A549 (cell line): Measurements from ENCODE around the gene NMNAT2. TPM values are rescaled to one million over a fixed set of nuclear protein-coding genes. Genes with fewer than 3 reads are reported as not detected.

Experiments
- ATAC-seq, 2 experiments: fragments of 200-7000 bp in 1 of 2; fragments of >200 bp in 1 of 2; cut with Nextera tagmentation in 1 of 2; cut with Tn5 transposase in 1 of 2; 3 replicates each; pipeline versions ENCODE4 v1.8.0 to v1.9.1; 2018 to 2020; ENCODE audit warnings: mild to moderate bottlenecking in 1 of 2, moderate library complexity in 1 of 2
- CTCF ChIA-PET: fragments of 300-600 bp; sonication (Branson Sonifier 250); formaldehyde crosslinking; extraction: SDS; loops from one replicate; lab custom pipeline; 2021; ENCODE audit warnings: antibody characterized with exemption, inconsistent platforms; lab: Yijun Ruan, JAX
- POLR2A ChIA-PET: fragments of 350-600 bp; formaldehyde crosslinking; extraction: SDS; loops from one replicate; lab custom pipeline; 2021; ENCODE audit warnings: antibody characterized with exemption, inconsistent platforms; lab: Yijun Ruan, JAX
- DNase-seq, 2 experiments: peaks; one replicate each; pipeline versions ENCODE4 v3.0.0 to v3.0.0-alpha.2; 2011 to 2016; ENCODE audit warnings: low read depth in 1 of 2, low spot score in 1 of 2
- FAIRE-seq: peaks from 2 replicates; lab custom pipeline; 2011; peaks lifted over from hg19 to GRCh38; lab: Jason Lieb, UNC
- H3K27ac ChIP-seq, 2 experiments: fragments of >200 bp; sonication (Bioruptor Twin); formaldehyde crosslinking; 3 replicates each; pipeline ENCODE4 v1.5.1; 2016 to 2017
- H3K4me1 ChIP-seq: fragments of >200 bp; sonication (Bioruptor Twin); formaldehyde crosslinking; 3 replicates; pipeline ENCODE4 v1.6.1; 2016
- H3K4me2 ChIP-seq: fragments of >200 bp; sonication (Bioruptor Twin); formaldehyde crosslinking; 3 replicates; pipeline ENCODE4 v1.6.1; 2016
- H3K4me3 ChIP-seq: fragments of >200 bp; sonication (Bioruptor Twin); formaldehyde crosslinking; 3 replicates; pipeline ENCODE4 v1.5.1; 2016
- H3K9me3 ChIP-seq: fragments of >200 bp; sonication (Bioruptor Twin); formaldehyde crosslinking; 3 replicates; pipeline ENCODE4 v1.6.1; 2016
- BCL3 ChIP-seq: fragments of >200 bp; sonication (Bioruptor Twin); formaldehyde crosslinking; IDR thresholded peaks from 3 replicates; pipeline ENCODE4 v1.6.1; 2016
- CHD4 ChIP-seq: fragments of 200-600 bp; sonication (generic); IDR thresholded peaks from 2 replicates; pipeline ENCODE4 v1.6.1; 2016; ENCODE audit warnings: antibody characterized with exemption, mild to moderate bottlenecking, borderline replicate concordance
- EHMT2 ChIP-seq: fragments of 200-600 bp; sonication (generic); IDR thresholded peaks from 2 replicates; pipeline ENCODE4 v1.6.1; 2016; ENCODE audit warnings: antibody characterized with exemption, low read depth, mild to moderate bottlenecking, moderate library complexity
- EP300 ChIP-seq, 2 experiments: fragments of >200 bp; sonication (Bioruptor Twin); formaldehyde crosslinking; IDR thresholded peaks; 2 replicates in 1 of 2; 3 replicates in 1 of 2; pipeline ENCODE4 v1.6.1; 2016 to 2017
- FOSB ChIP-seq: fragments of 250-450 bp; sonication (Bioruptor Pico); IDR thresholded peaks from 2 replicates; pipeline ENCODE4 v1.5.0; 2020; ENCODE audit warnings: mild to moderate bottlenecking, moderate library complexity
- GATA3 ChIP-seq: IDR thresholded peaks from 2 replicates; pipeline ENCODE4 v1.6.1; 2012; ENCODE audit warnings: borderline replicate concordance
- HOXB13 ChIP-seq: fragments of 250-450 bp; sonication (Bioruptor Pico); IDR thresholded peaks from 2 replicates; pipeline ENCODE4 v1.5.0; 2020; ENCODE audit warnings: low read depth, mild to moderate bottlenecking, moderate library complexity
- JUN ChIP-seq, 2 experiments: fragments of >200 bp; sonication (Bioruptor Twin); formaldehyde crosslinking; IDR thresholded peaks; 2 replicates in 1 of 2; 3 replicates in 1 of 2; pipeline ENCODE4 v1.6.1; 2016 to 2017
- JUNB ChIP-seq: fragments of >200 bp; sonication (Bioruptor Twin); formaldehyde crosslinking; IDR thresholded peaks from 2 replicates; pipeline ENCODE4 v1.6.1; 2016
- KDM1A ChIP-seq: fragments of 200-600 bp; sonication (generic); IDR thresholded peaks from 2 replicates; pipeline ENCODE4 v1.6.1; 2016; ENCODE audit warnings: low read depth, mild to moderate bottlenecking
- MYC ChIP-seq: IDR thresholded peaks from 2 replicates; pipeline ENCODE4 v1.6.1; 2012; ENCODE audit warnings: mild to moderate bottlenecking, inconsistent platforms, low read length, improper control_type of control experiment, borderline replicate concordance
- PBX3 ChIP-seq: IDR thresholded peaks from 2 replicates; pipeline ENCODE4 v1.6.1; 2012
- RFX5 ChIP-seq: fragments of 450-650 bp; IDR thresholded peaks from 2 replicates; pipeline ENCODE4 v1.7.1; 2014; ENCODE audit warnings: antibody characterized with exemption, mild to moderate bottlenecking, moderate library complexity
- ZFP36 ChIP-seq: fragments of 450-650 bp; IDR thresholded peaks from 2 replicates; pipeline ENCODE4 v1.6.1; 2014; ENCODE audit warnings: borderline replicate concordance; ENCODE audit not compliant: partially characterized antibody
- ZNF302 ChIP-seq: fragments of 250-450 bp; sonication (Bioruptor Pico); IDR thresholded peaks from 2 replicates; pipeline ENCODE4 v1.9.0; 2021; ENCODE audit warnings: inconsistent platforms, mild to moderate bottlenecking, moderate library complexity
- WGBS: methylation state at CpG from one replicate; pipeline ENCODE4 v1.1.6; 2017; ENCODE audit errors: missing lambda C conversion rate; 5-methylcytosine and 5-hydroxymethylcytosine counted together
- polyA plus RNA-seq, 4 experiments: library from polyadenylated mRNA; depleted of rRNA in 3 of 4; stranded (reverse); fragments of >200 nt; fragmentation: RNase III in 1 of 4; extraction: RNeasy Plus Mini Kit Qiagen cat#74134 plus additional on column Dnase treatment in 1 of 4; gene quantifications; 2 replicates in 3 of 4; 3 replicates in 1 of 4; pipeline ENCODE4 v1.2.3, GENCODE V29; 2011 to 2017
- TF ChIP-seq, protein P1 (sequence below): fragments of 150-350 bp; IDR thresholded peaks from 2 replicates; pipeline ENCODE4 v1.6.1; 2014; ENCODE audit warnings: low read depth, mild to moderate bottlenecking, low read length
- TF ChIP-seq, protein P2 (sequence below): fragments of 250-450 bp; sonication (Bioruptor Pico); IDR thresholded peaks from 2 replicates; pipeline ENCODE4 v1.5.0; 2021; ENCODE audit warnings: mild to moderate bottlenecking, moderate library complexity, borderline replicate concordance

The NMNAT2 gene
- polyA plus RNA-seq, 2 of the 4 experiments (the other 2 are of a cell fraction): 0.16 to 0.63 TPM

DNA sequence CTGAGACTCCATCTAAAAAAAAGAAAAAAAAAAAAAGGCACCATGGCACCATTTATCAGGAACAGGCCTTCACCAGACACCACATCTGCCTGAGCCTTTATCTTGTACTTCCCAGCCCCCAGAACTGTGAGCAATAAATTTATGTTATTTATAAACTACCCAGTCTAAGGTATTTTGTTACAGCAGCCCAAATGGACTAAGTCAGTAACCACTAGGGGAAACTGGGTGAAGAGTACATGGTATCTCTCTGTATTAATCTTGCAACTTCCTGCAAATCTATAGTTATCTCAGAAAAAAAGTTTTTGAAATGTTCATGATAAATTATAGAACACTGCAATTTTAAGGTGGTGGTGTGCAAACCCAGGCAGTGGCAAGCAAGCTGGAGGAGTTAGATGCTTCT, 117.8 kb downstream of the NMNAT2 start (continued):
- TF ChIP-seq EP300 (IDR thresholded peaks at IDR 0.05) (no peak), CHD4 (no peak), BCL3 (no peak), JUNB (no peak), MYC (no peak)

DNA sequence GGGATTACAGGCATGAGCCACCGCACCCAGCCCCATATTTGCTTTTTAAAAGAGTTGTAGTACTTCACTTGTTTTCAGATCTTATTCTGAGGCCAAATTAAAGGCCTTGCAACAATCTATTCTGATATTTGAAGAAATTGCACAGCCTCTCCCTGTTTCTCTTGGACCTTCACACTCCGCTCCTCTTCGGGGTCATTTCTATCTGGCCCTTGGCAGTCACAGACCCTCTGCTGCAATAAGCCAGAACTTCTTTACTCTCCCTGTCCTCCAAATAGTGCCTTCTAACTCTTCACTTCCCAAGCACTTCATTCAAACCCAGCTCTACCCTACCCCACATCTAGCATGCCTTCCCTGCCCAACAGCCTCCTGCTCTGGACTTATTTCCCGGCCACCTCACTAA, 121.4 kb downstream of the NMNAT2 start:
- H3K27ac ChIP-seq: no peak overlapping the region
- no peak for DNase-seq
- CTCF ChIA-PET: interaction anchor here (1.2 to 1.5 kb wide), 3 partner anchors 15 to 62 kb away, joined by 3 to 7 read pairs (median 3); no protein-coding TSS in a partner anchor
- WGBS: 75% methylated on average over 4 of the region's 4 CpGs
- TF ChIP-seq EHMT2 (no peak), BCL3 (no peak), JUN (IDR thresholded peaks at IDR 0.05) (no peak), HOXB13 (CRISPR knock-in tag) (no peak), FOSB (CRISPR knock-in tag) (no peak), ZFP36 (no peak), RFX5 (no peak)
- TF ChIP-seq, protein P1, sequence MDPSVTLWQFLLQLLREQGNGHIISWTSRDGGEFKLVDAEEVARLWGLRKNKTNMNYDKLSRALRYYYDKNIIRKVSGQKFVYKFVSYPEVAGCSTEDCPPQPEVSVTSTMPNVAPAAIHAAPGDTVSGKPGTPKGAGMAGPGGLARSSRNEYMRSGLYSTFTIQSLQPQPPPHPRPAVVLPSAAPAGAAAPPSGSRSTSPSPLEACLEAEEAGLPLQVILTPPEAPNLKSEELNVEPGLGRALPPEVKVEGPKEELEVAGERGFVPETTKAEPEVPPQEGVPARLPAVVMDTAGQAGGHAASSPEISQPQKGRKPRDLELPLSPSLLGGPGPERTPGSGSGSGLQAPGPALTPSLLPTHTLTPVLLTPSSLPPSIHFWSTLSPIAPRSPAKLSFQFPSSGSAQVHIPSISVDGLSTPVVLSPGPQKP: no peak
- TF ChIP-seq, all 56 proteins: peak for 0
- no peaks in the 10 kb centered on the region for H3K9me3 ChIP-seq
- no peak overlapping the region for H3K4me2 ChIP-seq
- FAIRE-seq: no peak
- no peaks in the 10 kb centered on the region for H3K4me1 ChIP-seq
- ATAC-seq: no peak
- POLR2A ChIA-PET: no interaction called here
- no peak overlapping the region for H3K4me3 ChIP-seq

GRCh38 chr1:183295521-183295920, 122.7 kb downstream of the NMNAT2 start:
- ChIA-PET CTCF (interaction anchor here (0.7 to 1.5 kb wide), 5 partner anchors 14 to 183 kb away, joined by 3 to 7 read pairs (median 3); no protein-coding TSS in a partner anchor), POLR2A (no interaction called here)

DNA sequence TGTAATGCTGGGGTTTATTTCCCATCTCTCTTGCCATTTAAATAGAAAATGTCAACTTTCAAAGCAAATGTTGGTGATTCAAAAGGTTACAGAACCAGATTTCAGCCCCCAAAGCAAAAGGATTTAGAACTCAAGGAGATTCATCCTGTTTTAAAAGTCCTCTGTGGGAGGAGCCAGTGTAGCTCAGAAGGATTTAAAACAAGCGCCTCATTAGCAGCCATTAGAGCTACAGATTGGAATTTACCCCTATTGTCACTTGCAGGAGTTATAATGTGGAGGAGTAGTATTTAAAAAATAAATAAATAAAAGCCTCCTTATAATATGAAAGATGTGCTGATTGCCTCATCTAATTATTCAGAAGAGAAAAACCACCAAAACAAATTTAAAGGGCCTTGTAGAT, 124.3 kb downstream of the NMNAT2 start:
- POLR2A ChIA-PET: no interaction called here
- FAIRE-seq (no peak), DNase-seq (no peak), ATAC-seq (no peak)
- TF ChIP-seq ZFP36: no peak
- no peak for TF ChIP-seq ZNF302 (CRISPR knock-in tag)
- TF ChIP-seq HOXB13 (CRISPR knock-in tag): no peak
- no peak for TF ChIP-seq PBX3
- TF ChIP-seq, protein P2, sequence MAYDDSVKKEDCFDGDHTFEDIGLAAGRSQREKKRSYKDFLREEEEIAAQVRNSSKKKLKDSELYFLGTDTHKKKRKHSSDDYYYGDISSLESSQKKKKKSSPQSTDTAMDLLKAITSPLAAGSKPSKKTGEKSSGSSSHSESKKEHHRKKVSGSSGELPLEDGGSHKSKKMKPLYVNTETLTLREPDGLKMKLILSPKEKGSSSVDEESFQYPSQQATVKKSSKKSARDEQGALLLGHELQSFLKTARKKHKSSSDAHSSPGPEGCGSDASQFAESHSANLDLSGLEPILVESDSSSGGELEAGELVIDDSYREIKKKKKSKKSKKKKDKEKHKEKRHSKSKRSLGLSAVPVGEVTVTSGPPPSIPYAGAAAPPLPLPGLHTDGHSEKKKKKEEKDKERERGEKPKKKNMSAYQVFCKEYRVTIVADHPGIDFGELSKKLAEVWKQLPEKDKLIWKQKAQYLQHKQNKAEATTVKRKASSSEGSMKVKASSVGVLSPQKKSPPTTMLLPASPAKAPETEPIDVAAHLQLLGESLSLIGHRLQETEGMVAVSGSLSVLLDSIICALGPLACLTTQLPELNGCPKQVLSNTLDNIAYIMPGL (CRISPR knock-in tag): no peak
- TF ChIP-seq MYC: no peak
- Histone ChIP-seq H3K9me3 (no peaks in the 10 kb centered on the region), H3K4me1 (no peaks in the 10 kb centered on the region), H3K4me2 (no peak overlapping the region), H3K4me3 (no peak overlapping the region), H3K27ac (no peak overlapping the region)
- WGBS: 79% methylated on average over 1 of the region's 1 CpG
- CTCF ChIA-PET: interaction anchor here (5.7 kb wide), 1 partner anchor 12 kb away, joined by 36 read pairs; no protein-coding TSS in a partner anchor

More at GRCh38 chr1:183295521-183295920, 122.7 kb downstream of the NMNAT2 start:
- no peak overlapping the region for H3K4me2 ChIP-seq
- FAIRE-seq: no peak
- H3K27ac ChIP-seq: no peak overlapping the region
- WGBS: 49% methylated on average over 5 of the region's 5 CpGs
- H3K4me1 ChIP-seq: no peaks in the 10 kb centered on the region
- H3K4me3 ChIP-seq: no peak overlapping the region
- no peak for ATAC-seq
- H3K9me3 ChIP-seq: no peaks in the 10 kb centered on the region
- TF ChIP-seq GATA3 (no peak), KDM1A (no peak)
- no peak for DNase-seq
